NCI-H510A (cell line): ENCODE measurements around the gene BMP6.

Experiments used
- DNase-seq: peaks from one replicate; lab custom pipeline; 2025; lab: John Stamatoyannopoulos, UW

BMP6 gene

GRCh38 chr6:7832904-7833750 lies 107.2 kb downstream of the BMP6 start:
- no peak for DNase-seq

- no peak for DNase-seq
These were observed 107.8 kb downstream of the BMP6 start for GRCh38 chr6:7833751-7834070.

GRCh38 chr6:7836371-7837026 lies 110.6 kb downstream of the BMP6 start:
- no peak for DNase-seq

- DNase-seq = no peak
These were observed 116.0 kb downstream of the BMP6 start for GRCh38 chr6:7841781-7842468.

- DNase-seq = no peak
These were observed 121.3 kb downstream of the BMP6 start for GRCh38 chr6:7846966-7847818.

- DNase-seq = no peak
These were observed 122.3 kb downstream of the BMP6 start for GRCh38 chr6:7848229-7848628.

DNA sequence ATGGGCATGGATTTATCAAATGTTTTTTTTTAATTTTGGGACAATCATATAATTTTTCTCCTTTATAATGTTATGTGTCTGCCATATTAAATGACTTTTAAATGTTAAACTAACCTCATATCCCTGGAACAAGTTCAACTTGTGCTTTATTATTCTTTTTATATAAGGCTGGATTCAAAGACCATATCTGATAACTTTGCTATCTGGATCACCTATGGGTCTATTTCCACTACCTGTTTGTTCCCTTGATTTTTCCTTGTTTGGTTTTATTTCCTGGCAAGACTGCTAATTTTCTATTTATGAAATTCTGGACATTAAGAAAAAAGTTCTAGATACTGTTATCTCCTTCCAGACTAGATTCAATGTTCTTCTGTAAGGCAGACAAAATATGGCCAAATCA lies 125.9 kb downstream of the BMP6 start:
- no peak for DNase-seq

- no peak for DNase-seq
These were observed 133.7 kb downstream of the BMP6 start for GRCh38 chr6:7859591-7859990.

DNA sequence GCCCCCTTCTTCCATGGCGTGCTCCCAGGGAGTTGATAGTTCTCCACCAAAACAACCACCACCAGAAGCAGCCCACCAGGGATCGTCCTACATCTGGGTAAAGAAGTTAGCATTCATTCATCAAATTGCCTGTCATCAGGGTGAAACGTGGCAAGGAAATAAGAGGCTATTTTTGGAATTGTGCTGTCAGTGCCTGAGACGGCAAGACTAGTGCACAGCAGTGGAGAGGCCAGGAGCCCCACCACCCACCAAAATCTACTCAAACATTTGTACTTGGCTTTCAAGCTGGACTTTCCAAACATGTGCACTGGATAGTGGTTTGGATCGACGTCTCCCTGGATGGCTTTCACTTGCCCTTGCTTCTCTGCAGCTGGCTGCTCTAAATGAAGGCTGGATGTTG lies 139.9 kb downstream of the BMP6 start:
- no peak for DNase-seq

DNA sequence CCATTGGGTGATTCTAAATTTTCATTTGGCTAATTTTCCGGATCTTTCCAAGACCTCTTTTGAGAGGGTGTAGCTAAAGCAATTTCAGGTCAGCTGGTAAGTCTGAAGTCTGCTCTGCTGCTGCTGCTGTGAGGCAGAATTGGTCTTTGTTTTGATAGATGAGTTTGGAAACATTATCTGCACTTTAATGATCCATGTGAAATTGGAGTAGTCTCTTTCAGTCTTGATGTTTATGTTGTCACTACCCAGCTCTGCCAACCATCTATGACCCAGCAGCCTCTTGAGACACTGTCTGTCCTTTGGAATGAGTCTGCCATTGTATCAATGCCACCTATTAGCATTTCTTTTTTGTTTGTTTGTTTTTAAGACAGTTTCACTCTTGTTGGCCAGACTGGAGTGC lies 140.6 kb downstream of the BMP6 start:
- DNase-seq = no peak

GRCh38 chr6:7868926-7869325 lies 143.0 kb downstream of the BMP6 start:
- DNase-seq = no peak

DNA sequence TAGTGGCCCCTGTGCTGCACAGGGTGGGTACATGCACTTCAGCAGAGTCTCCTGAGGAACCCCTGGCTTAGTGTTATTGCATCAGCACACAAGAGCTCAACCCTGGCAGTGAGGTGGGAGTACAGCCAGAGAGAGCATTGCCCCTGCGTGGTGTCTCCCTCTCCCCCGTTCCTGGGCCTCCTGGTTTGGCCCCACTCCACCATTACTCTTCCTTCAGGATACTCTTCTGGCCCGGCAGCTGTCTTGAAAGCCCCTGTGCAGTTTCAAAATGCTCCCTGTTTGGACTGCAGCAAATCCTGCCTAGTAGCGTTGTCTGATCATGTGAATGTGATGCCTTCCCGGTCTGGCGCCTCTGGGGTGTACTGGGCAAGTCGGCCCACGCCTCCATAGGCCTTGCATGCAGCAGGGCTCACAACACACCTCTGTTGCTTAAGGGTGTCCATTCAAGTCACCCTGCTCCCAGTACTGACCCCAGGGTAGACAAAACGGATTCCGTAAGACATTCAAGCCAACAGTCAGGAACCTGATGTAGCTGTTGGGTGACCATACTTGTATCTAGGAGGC lies 152.6 kb downstream of the BMP6 start:
- no peak for DNase-seq

- no peak for DNase-seq
These were observed 153.1 kb downstream of the BMP6 start for GRCh38 chr6:7879043-7879442.

DNA sequence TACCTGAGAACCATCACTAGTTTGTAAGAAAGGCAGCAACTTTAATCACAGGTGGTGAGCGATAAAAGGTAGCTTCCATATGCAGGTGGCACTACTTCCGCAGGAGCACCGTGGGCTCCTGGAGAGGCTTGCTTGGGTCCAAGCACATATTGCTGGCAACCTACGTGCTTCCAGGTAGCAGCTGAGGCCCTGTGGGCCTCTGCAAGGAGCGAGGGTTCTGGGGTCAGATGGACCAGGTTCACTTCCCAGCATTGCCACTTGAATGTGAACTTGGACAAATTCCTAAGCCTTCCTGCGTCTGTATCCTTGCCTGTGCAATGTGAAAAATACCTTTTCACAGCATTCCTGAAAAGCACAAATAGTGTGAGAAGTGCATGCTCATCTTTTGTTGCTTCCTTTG lies 153.7 kb downstream of the BMP6 start:
- DNase-seq = no peak

- DNase-seq = no peak
These were observed 154.2 kb downstream of the BMP6 start for GRCh38 chr6:7879980-7880717.

GRCh38 chr6:7880718-7881107 lies 154.8 kb downstream of the BMP6 start:
- no peak for DNase-seq

DNA sequence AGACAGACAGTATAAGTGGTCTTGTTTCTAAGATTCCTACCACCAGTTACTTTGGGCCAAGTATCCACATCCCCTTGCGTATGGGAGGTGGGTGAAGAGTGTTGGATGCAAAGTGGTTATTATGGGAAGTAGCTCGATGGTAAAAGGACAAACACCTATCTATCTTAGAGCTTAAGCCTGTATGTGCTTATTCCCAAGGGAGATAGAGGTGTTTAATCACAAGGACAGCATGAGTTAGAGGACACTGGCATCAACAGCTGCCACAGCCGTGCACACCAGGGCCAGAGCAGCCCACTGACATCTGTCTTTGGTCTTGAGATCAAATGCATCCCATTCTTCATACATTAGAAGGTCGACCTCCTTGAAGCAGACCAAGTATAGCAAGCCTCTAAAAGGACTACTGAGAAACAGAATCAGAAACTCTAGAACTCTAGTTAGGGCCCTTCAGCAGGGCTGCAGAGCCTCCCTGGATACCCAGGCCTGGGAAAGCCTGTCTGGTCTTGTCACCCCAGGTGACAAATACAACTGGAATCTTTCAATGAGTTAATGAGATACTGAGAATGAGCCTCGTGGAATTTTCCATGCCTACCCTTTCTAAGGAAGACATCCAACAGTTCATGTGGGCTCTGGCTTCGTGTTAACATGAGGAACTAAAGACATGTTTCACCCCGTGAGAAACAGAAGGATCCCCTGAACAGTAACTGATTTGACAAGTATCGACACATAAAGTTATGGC lies 156.0 kb downstream of the BMP6 start:
- DNase-seq = no peak

- DNase-seq = no peak
These were observed 156.8 kb downstream of the BMP6 start for GRCh38 chr6:7882505-7883257.

DNA sequence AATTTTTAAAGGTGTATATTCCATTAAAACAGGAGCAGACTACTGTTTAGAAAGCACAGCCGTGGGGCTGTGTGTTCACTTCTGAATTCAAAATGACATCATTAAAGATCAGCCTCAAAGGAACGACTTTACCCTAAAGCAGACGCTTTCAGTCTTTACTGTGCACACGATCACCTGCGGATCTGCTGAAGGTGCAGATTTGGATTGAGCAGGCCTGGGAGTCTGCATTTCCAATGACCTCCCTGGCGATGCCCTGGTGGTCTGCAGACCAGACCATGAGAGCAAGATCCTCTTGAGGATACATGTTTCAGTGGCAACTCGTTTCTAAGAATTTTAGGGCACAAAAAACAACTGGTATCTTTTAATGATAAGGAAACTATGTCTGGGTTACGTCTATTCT lies 157.5 kb downstream of the BMP6 start:
- DNase-seq = no peak

GRCh38 chr6:7886132-7886531 lies 160.2 kb downstream of the BMP6 start:
- no peak for DNase-seq
